SU-DHL-6 (cell line): ENCODE measurements around the gene KDELR3.

ENCODE experiments used
- H2AFZ ChIP-seq: fragments of 200-600 bp; sonication (generic); 2 replicates; pipeline ENCODE4 v1.6.1; 2014; ENCODE audit warnings: low read depth, mild to moderate bottlenecking, moderate library complexity, mixed read lengths, antibody characterized with exemption, low read length; ENCODE audit not compliant: severe bottlenecking
- H3F3A ChIP-seq: fragments of 200-600 bp; shearing (Covaris generic); 2 replicates; pipeline ENCODE4 v1.6.0; 2016; ENCODE audit warnings: antibody characterized with exemption, mild to moderate bottlenecking; ENCODE audit not compliant: insufficient read depth
- H3K27ac ChIP-seq: fragments of 200-600 bp; sonication (generic); 2 replicates; pipeline ENCODE4 v1.5.1; 2016; ENCODE audit warnings: low read depth, mild to moderate bottlenecking, low read length, moderate library complexity, mixed read lengths
- H3K27me3 ChIP-seq: fragments of 200-600 bp; sonication (generic), shearing (Covaris generic); 2 replicates; pipeline ENCODE4 v1.6.0; 2014; ENCODE audit warnings: mild to moderate bottlenecking, low read length
- H3K36me3 ChIP-seq: fragments of 200-600 bp; sonication (generic); 2 replicates; pipeline ENCODE4 v1.6.1; 2014; ENCODE audit warnings: mild to moderate bottlenecking, low read length, mixed read lengths
- H3K4me2 ChIP-seq: fragments of 300-600, 200-600 bp; shearing (Covaris generic), sonication (generic); 2 replicates; pipeline ENCODE4 v1.6.0; 2014; ENCODE audit warnings: low read length, low read depth, mild to moderate bottlenecking; ENCODE audit not compliant: poor library complexity, severe bottlenecking
- H3K4me3 ChIP-seq: fragments of 200-600 bp; sonication (generic); 2 replicates; pipeline ENCODE4 v1.5.1; 2014; ENCODE audit warnings: antibody characterized with exemption, low read length, mild to moderate bottlenecking, mixed read lengths; ENCODE audit not compliant: insufficient read depth, poor library complexity, severe bottlenecking
- H3K79me2 ChIP-seq: fragments of 200-600 bp; sonication (generic); 2 replicates; pipeline ENCODE4 v1.6.1; 2014; ENCODE audit warnings: mild to moderate bottlenecking, low read length, moderate library complexity; ENCODE audit not compliant: insufficient read depth
- H3K9ac ChIP-seq: fragments of 200-600 bp; sonication (generic); 2 replicates; pipeline ENCODE4 v1.7.0; 2014; ENCODE audit warnings: mild to moderate bottlenecking, low read length
- H3K9me2 ChIP-seq: fragments of 200-600 bp; sonication (generic); replicated peaks from 2 replicates; pipeline ENCODE4 v1.6.1; 2014; ENCODE audit warnings: low read length; ENCODE audit not compliant: insufficient read depth
- H3K9me3 ChIP-seq: fragments of 200-600 bp; sonication (generic); 2 replicates; pipeline ENCODE4 v1.6.1; 2014; ENCODE audit warnings: low read length, mixed read lengths; ENCODE audit not compliant: insufficient read depth
- H4K20me1 ChIP-seq: fragments of 200-600 bp; sonication (generic); 2 replicates; pipeline ENCODE4 v1.6.1; 2014; ENCODE audit warnings: low read depth, mild to moderate bottlenecking, antibody characterized with exemption, low read length, moderate library complexity, mixed read lengths
- EZH2phosphoT487 ChIP-seq: fragments of 200-600 bp; sonication (generic), shearing (Covaris generic); conservative IDR thresholded peaks from 2 replicates; pipeline ENCODE4 v1.6.1; 2018; ENCODE audit warnings: mild to moderate bottlenecking, antibody characterized with exemption, low read length, moderate library complexity, mixed read lengths
- TF ChIP-seq, protein P1 (sequence below): fragments of 200-600 bp; sonication (generic); IDR thresholded peaks from one replicate; pipeline ENCODE4 v1.5.1; 2017; ENCODE audit warnings: antibody characterized with exemption, mild to moderate bottlenecking, low read length, moderate library complexity; ENCODE audit not compliant: insufficient read depth, poor library complexity, severe bottlenecking

Gene KDELR3

GRCh38 chr22:38419858-38420160 is 48.1 kb upstream of the KDELR3 start:
- Histone ChIP-seq H3K27ac (no peak overlapping the region), H4K20me1 (no peaks in the 10 kb centered on the region), H3K79me2 (no peaks in the 10 kb centered on the region), H3K27me3 (no peaks in the 10 kb centered on the region), H3K9ac (no peak overlapping the region), H3K9me3 (no peaks in the 10 kb centered on the region), H3F3A (no peaks in the 10 kb centered on the region), H3K4me2 (no peak overlapping the region), H3K36me3 (no peaks in the 10 kb centered on the region), H2AFZ (no peak overlapping the region), H3K9me2 (no peaks in the 10 kb centered on the region), H3K4me3 (no peak overlapping the region)
- TF ChIP-seq, protein P1, sequence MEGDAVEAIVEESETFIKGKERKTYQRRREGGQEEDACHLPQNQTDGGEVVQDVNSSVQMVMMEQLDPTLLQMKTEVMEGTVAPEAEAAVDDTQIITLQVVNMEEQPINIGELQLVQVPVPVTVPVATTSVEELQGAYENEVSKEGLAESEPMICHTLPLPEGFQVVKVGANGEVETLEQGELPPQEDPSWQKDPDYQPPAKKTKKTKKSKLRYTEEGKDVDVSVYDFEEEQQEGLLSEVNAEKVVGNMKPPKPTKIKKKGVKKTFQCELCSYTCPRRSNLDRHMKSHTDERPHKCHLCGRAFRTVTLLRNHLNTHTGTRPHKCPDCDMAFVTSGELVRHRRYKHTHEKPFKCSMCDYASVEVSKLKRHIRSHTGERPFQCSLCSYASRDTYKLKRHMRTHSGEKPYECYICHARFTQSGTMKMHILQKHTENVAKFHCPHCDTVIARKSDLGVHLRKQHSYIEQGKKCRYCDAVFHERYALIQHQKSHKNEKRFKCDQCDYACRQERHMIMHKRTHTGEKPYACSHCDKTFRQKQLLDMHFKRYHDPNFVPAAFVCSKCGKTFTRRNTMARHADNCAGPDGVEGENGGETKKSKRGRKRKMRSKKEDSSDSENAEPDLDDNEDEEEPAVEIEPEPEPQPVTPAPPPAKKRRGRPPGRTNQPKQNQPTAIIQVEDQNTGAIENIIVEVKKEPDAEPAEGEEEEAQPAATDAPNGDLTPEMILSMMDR: no peak

- no peak for TF ChIP-seq EZH2phosphoT487
- TF ChIP-seq, protein P1: no peak
- H3K4me2 ChIP-seq: no peak overlapping the region
- H3K27me3 ChIP-seq: no peaks in the 10 kb centered on the region
- H4K20me1 ChIP-seq: no peaks in the 10 kb centered on the region
- no peaks in the 10 kb centered on the region for H3K9me3 ChIP-seq
- no peaks in the 10 kb centered on the region for H3K9me2 ChIP-seq
- H3K9ac ChIP-seq: no peak overlapping the region
- H3K27ac ChIP-seq: no peak overlapping the region
- H3F3A ChIP-seq: no peaks in the 10 kb centered on the region
- H3K36me3 ChIP-seq: no peaks in the 10 kb centered on the region
- H3K79me2 ChIP-seq: no peaks in the 10 kb centered on the region
- no peak overlapping the region for H2AFZ ChIP-seq
- H3K4me3 ChIP-seq: no peak overlapping the region
These were observed 47.2 kb upstream of the KDELR3 start for GRCh38 chr22:38420734-38421133.

GRCh38 chr22:38422611-38423511 is 45.0 kb upstream of the KDELR3 start:
- H3K9me3 ChIP-seq: no peaks in the 10 kb centered on the region
- H3F3A ChIP-seq: no peaks in the 10 kb centered on the region
- no peak overlapping the region for H3K9ac ChIP-seq
- H3K4me2 ChIP-seq: no peak overlapping the region
- H3K4me3 ChIP-seq: no peak overlapping the region
- H3K27me3 ChIP-seq: no peaks in the 10 kb centered on the region
- no peak overlapping the region for H2AFZ ChIP-seq
- no peak for TF ChIP-seq EZH2phosphoT487
- TF ChIP-seq, protein P1: no peak
- H3K79me2 ChIP-seq: no peaks in the 10 kb centered on the region
- H3K36me3 ChIP-seq: no peaks in the 10 kb centered on the region
- no peaks in the 10 kb centered on the region for H3K9me2 ChIP-seq
- H3K27ac ChIP-seq: no peak overlapping the region
- H4K20me1 ChIP-seq: no peaks in the 10 kb centered on the region
